ENCODE data around the gene SLC25A2.
A peak's percentile ranks its signal among the peaks of the same experiment; 100 is the strongest.
"Not testable (repeated sequence)": the region's sequence is repeated elsewhere in the genome, so short reads cannot be mapped to it uniquely, and the experiment has no call there.

Gene SLC25A2

DNA sequence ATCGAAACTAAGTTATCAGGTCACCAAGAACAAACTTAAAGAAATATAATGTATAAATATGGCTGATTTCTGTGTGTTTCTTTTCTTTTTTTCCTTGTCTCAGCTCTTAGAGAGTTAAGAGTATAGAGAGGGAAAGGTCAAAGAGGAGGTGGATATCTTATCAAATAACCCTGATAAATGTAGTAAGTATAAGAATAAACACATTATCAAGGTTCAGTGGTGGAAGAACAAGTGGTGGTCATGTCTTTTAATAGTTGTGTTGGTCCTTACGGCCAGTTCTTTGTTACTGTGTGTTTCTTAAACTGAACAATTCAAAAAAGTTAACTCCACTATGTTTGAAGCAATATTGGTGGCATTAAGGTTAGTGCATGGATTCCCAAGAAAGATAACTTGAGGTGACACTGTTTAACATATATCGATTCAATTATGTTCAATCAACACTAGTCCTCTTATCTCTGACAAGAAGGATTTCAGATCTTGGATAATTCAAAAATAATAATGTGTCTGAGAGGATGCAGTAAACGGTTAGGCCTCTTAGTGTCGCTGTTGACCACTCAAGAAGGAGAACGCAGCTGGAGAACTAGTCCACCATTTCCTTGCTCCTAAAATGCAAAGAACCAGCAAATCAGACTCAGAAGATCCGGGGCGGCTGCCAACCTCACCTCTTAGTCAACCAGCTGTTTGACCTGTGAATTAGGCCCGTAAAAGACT is 39.5 kb upstream of the SLC25A2 start, which contains the start of gene PCDHGA3:
PCDHGA3 (plus strand) TSS at position 588 of the 711 bp plus-strand sequence. CDS start 205 bp downstream, outside the sequence.
- H3K4me3 ChIP-seq (replicated peaks; ENCODE audit: low read depth, low read length), result peak within 1 kb of the TSS; percentile 53
- DNase-seq (ENCODE audit: low read depth), result peak; percentile 74
- TF ChIP-seq, protein P1, sequence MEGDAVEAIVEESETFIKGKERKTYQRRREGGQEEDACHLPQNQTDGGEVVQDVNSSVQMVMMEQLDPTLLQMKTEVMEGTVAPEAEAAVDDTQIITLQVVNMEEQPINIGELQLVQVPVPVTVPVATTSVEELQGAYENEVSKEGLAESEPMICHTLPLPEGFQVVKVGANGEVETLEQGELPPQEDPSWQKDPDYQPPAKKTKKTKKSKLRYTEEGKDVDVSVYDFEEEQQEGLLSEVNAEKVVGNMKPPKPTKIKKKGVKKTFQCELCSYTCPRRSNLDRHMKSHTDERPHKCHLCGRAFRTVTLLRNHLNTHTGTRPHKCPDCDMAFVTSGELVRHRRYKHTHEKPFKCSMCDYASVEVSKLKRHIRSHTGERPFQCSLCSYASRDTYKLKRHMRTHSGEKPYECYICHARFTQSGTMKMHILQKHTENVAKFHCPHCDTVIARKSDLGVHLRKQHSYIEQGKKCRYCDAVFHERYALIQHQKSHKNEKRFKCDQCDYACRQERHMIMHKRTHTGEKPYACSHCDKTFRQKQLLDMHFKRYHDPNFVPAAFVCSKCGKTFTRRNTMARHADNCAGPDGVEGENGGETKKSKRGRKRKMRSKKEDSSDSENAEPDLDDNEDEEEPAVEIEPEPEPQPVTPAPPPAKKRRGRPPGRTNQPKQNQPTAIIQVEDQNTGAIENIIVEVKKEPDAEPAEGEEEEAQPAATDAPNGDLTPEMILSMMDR (IDR thresholded peaks at IDR 0.05; ENCODE audit: low read length, missing control alignments), result peak; percentile 49

DNA sequence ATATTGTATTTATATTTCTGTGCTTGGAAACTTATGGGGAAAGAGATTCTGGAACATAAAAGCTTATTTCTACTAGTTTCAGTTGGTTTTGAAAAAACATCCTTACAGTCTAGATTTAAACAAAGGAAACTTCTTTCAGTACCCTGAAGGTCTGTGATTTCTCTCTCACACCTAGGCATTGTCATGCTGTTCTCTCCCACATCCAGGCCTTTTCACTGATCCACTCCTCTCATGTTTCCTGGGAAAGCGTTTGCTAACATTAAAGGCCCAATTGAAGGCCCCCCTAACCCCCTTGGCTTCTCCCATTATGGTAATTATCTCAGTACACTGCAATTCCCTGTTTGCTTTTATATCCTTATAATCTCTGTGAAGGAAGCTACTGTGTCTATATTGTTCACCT is 38.9 kb upstream of the SLC25A2 start:
- TF ChIP-seq, protein P1 (IDR thresholded peaks at IDR 0.05; ENCODE audit: low read length, missing control alignments), result no peak
- no peak overlapping the region for H3K4me3 ChIP-seq (replicated peaks; ENCODE audit: low read depth, low read length)
- DNase-seq (ENCODE audit: low read depth), result no peak

DNA sequence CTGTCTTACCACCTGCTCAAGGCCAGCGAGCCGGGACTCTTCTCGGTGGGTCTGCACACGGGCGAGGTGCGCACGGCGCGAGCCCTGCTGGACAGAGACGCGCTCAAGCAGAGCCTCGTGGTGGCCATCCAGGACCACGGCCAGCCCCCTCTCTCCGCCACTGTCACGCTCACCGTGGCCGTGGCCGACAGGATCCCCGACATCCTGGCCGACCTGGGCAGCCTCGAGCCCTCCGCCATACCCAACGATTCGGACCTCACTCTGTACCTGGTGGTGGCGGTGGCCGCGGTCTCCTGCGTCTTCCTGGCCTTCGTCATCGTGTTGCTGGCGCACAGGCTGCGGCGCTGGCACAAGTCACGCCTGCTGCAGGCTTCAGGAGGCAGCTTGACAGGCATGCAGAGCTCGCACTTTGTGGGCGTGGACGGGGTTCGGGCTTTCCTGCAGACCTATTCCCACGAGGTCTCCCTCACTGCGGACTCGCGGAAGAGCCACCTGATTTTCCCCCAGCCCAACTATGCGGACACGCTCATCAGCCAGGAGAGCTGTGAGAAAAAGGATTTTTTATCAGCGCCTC is 37.0 kb upstream of the SLC25A2 start:
- DNase-seq (ENCODE audit: low read depth); H3K4me3 ChIP-seq (replicated peaks; ENCODE audit: low read depth, low read length): not testable (repeated sequence)

DNA sequence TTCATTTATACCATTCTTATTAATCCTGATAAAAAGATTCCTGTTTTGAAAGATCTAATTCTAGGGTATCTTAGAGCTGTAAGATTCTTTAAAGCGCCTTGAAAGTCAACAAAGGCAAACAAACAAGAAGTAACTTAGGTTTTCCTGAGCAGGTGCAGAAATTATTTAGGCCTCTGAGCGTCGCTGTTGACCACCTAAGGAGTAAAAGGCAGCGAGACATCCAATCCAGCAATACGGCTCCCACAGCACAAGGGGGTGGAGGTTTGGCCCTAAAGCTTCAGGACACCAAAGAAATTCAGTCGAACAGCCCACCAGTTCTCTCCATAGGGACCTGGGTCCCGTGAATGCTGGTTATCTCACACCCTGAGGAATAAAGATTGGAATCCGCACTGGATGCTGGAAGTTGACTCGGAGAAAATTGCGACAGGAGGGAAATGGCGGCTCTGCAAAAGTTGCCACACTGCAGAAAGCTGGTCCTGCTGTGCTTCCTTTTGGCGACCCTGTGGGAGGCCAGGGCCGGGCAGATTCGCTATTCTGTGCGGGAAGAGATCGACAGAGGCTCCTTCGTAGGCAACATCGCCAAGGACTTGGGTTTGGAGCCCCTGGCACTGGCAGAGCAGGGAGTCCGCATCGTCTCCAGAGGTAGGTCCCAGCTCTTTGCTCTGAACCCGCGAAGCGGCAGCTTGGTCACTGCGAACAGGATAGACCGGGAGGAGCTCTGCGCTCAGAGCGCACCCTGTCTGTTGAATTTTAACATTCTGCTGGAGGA is 34.9 kb upstream of the SLC25A2 start, which contains the start of gene PCDHGA2:
PCDHGA2 (plus strand) TSS at position 223 of the 769 bp plus-strand sequence.
- TF ChIP-seq, protein P1 (IDR thresholded peaks at IDR 0.05; ENCODE audit: low read length, missing control alignments), result peak; percentile 61
- DNase-seq (ENCODE audit: low read depth), result peak; percentile 76
- peak within 1 kb of the TSS; percentile 53 for H3K4me3 ChIP-seq (replicated peaks; ENCODE audit: low read depth, low read length)

DNA sequence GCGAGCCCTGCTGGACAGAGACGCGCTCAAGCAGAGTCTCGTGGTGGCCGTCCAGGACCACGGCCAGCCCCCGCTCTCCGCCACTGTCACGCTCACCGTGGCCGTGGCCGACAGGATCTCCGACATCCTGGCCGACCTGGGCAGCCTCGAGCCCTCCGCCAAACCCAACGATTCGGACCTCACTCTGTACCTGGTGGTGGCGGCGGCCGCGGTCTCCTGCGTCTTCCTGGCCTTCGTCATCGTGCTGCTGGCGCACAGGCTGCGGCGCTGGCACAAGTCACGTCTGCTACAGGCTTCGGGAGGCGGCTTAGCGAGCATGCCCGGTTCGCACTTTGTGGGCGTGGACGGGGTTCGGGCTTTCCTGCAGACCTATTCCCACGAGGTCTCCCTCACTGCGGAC is 28.7 kb upstream of the SLC25A2 start:
- not testable (repeated sequence) for DNase-seq (ENCODE audit: low read depth); H3K4me3 ChIP-seq (replicated peaks; ENCODE audit: low read depth, low read length)

DNA sequence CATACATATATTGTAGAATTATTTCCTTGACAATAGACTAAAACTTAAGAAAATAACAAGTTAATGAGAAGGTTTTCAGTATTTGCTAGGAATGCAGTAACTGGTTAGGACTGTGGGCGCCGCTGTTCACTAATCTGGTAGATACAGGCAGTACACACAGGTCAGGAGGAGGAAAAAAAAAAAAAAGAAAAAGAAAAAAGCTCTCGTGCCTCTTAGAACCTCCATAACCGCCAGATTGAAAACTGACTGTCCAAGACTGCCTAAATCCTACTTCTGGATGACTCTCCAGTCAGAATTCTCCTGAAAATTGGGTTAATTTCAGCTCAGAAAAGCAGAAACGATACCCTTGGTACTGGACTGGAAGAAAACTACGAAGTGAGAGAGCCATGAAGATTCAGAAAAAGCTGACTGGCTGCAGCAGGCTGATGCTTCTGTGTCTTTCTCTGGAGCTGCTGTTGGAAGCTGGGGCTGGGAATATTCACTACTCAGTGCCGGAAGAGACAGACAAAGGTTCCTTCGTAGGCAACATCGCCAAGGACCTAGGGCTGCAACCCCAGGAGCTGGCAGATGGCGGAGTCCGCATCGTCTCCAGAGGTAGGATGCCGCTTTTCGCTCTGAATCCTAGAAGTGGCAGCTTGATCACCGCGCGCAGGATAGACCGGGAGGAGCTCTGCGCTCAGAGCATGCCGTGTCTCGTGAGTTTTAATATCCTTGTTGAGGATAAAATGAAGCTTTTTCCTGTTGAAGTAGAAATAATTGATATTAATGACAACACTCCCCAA is 26.6 kb upstream of the SLC25A2 start, which contains the start of gene PCDHGA1:
PCDHGA1 (plus strand) TSS at position 216 of the 782 bp plus-strand sequence.
- H3K4me3 ChIP-seq (replicated peaks; ENCODE audit: low read depth, low read length), result peak within 1 kb of the TSS; percentile 55
- TF ChIP-seq, protein P1 (IDR thresholded peaks at IDR 0.05; ENCODE audit: low read length, missing control alignments), result peak; percentile 60
- peak; percentile 71 for DNase-seq (ENCODE audit: low read depth)

DNA sequence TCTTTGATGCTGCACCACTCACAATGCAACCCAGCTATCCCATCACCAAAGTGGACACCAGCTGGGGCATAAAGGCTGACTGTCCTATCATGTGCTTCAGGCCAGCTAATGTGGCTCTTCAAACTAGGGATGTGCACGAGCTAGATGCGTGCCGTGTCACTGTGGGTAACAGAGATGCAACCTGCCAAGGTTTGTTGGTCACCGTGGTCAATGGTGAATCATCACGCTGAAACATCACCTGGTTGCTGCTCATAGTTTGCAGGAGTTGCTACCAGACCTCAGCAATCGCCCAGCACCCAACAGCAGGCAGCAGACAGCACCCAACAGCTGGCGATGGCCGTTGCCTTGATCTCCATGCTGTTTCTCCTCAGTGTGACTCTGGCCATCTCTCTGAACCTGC is 24.4 kb upstream of the SLC25A2 start:
- H3K4me3 ChIP-seq (replicated peaks; ENCODE audit: low read depth, low read length), result no peak overlapping the region
- DNase-seq (ENCODE audit: low read depth), result no peak
- TF ChIP-seq, protein P1 (IDR thresholded peaks at IDR 0.05; ENCODE audit: low read length, missing control alignments), result no peak
